Mesenchymal stem cell (in vitro differentiated cells and primary cell): ENCODE measurements around the gene CYBA. TPM values are rescaled to one million over a fixed set of nuclear protein-coding genes. Genes with fewer than 3 reads are reported as not detected.

Experiments used
- DNase-seq: peaks from one replicate; pipeline ENCODE4 v3.0.0-alpha.2; 2013
- H2AFZ ChIP-seq: one replicate; pipeline ENCODE4 v1.6.1; 2013; ENCODE audit warnings: low read depth, mild to moderate bottlenecking, control low read depth, inconsistent platforms, low read length, moderate library complexity
- H2AK5ac ChIP-seq: 2 replicates; pipeline ENCODE4 v1.6.1; 2013; ENCODE audit warnings: low read length, moderate library complexity, mild to moderate bottlenecking, inconsistent platforms; ENCODE audit not compliant: severe bottlenecking
- H2BK120ac ChIP-seq: one replicate; pipeline ENCODE4 v1.6.1; 2013; ENCODE audit warnings: low read depth, mild to moderate bottlenecking, inconsistent platforms, low read length, moderate library complexity
- H2BK12ac ChIP-seq, 2 experiments: one replicate each; pipeline ENCODE4 v1.6.1; 2013; ENCODE audit warnings: inconsistent platforms in 2 of 2, low read length in 2 of 2, mild to moderate bottlenecking in 2 of 2, moderate library complexity in 2 of 2, control low read depth in 1 of 2
- H2BK15ac ChIP-seq: one replicate; pipeline ENCODE4 v1.6.1; 2013; ENCODE audit warnings: mild to moderate bottlenecking, low read depth, inconsistent platforms; ENCODE audit not compliant: poor library complexity, severe bottlenecking
- H2BK5ac ChIP-seq: 2 replicates; pipeline ENCODE4 v1.6.1; 2013; ENCODE audit warnings: low read depth, mild to moderate bottlenecking, low read length, control low read depth, inconsistent platforms; ENCODE audit not compliant: poor library complexity, severe bottlenecking
- H3K14ac ChIP-seq, 2 experiments: one replicate each; pipeline ENCODE4 v1.6.1; 2013; ENCODE audit warnings: inconsistent platforms in 2 of 2, low read length in 2 of 2, control low read depth in 1 of 2, mild to moderate bottlenecking in 1 of 2, moderate library complexity in 1 of 2
- H3K18ac ChIP-seq, 2 experiments: one replicate each; pipeline ENCODE4 v1.6.1; 2013; ENCODE audit warnings: inconsistent platforms in 2 of 2, low read length in 2 of 2, control low read depth in 1 of 2, low read depth in 1 of 2, mild to moderate bottlenecking in 1 of 2
- H3K23ac ChIP-seq, 2 experiments: one replicate each; pipeline ENCODE4 v1.6.1; 2013; ENCODE audit warnings: inconsistent platforms in 2 of 2, low read length in 2 of 2, mild to moderate bottlenecking in 2 of 2, moderate library complexity in 2 of 2, control low read depth in 1 of 2
- H3K27ac ChIP-seq: 2 replicates; pipeline ENCODE4 v1.5.1; 2013; ENCODE audit warnings: mild to moderate bottlenecking, moderate library complexity, low read length, control low read depth, inconsistent platforms; ENCODE audit not compliant: poor library complexity, severe bottlenecking
- H3K27me3 ChIP-seq, 2 experiments: 2 replicates each; pipeline versions ENCODE4 v1.6.1 to v1.7.0; 2013; ENCODE audit warnings: low read length in 2 of 2, mild to moderate bottlenecking in 2 of 2, moderate library complexity in 2 of 2, control low read depth in 1 of 2, inconsistent platforms in 1 of 2; ENCODE audit not compliant: control insufficient read depth in 1 of 2, insufficient read depth in 1 of 2
- H3K36me3 ChIP-seq, 2 experiments: 2 replicates each; pipeline versions ENCODE4 v1.6.1 to v1.7.0; 2013; ENCODE audit warnings: low read length in 2 of 2, control low read depth in 1 of 2, inconsistent platforms in 1 of 2, low read depth in 1 of 2, mild to moderate bottlenecking in 1 of 2; ENCODE audit not compliant: insufficient read depth in 2 of 2, control insufficient read depth in 1 of 2
- H3K4ac ChIP-seq, 2 experiments: one replicate each; pipeline ENCODE4 v1.6.1; 2013; ENCODE audit warnings: inconsistent platforms in 2 of 2, low read length in 2 of 2, mild to moderate bottlenecking in 2 of 2, moderate library complexity in 2 of 2, control low read depth in 1 of 2, low read depth in 1 of 2
- H3K4me1 ChIP-seq: 2 replicates; pipeline ENCODE4 v1.6.1; 2013; ENCODE audit warnings: low read depth, low read length, control low read depth; ENCODE audit not compliant: control insufficient read depth, insufficient read depth
- H3K4me2 ChIP-seq: 2 replicates; pipeline ENCODE4 v1.6.1; 2013; ENCODE audit warnings: low read length, mild to moderate bottlenecking, inconsistent platforms; ENCODE audit not compliant: poor library complexity, severe bottlenecking
- H3K4me3 ChIP-seq, 2 experiments: 2 replicates each; pipeline versions ENCODE4 v1.5.1 to v1.7.0; 2013; ENCODE audit warnings: low read length in 2 of 2, mild to moderate bottlenecking in 2 of 2, control low read depth in 1 of 2, low read depth in 1 of 2; ENCODE audit not compliant: insufficient read depth in 1 of 2
- H3K79me1 ChIP-seq: replicated peaks from 2 replicates; pipeline ENCODE4 v1.6.1; 2013; ENCODE audit warnings: mild to moderate bottlenecking, control low read depth, low read length, inconsistent platforms; ENCODE audit not compliant: poor library complexity, severe bottlenecking
- H3K9ac ChIP-seq: 2 replicates; pipeline ENCODE4 v1.7.0; 2013; ENCODE audit warnings: mild to moderate bottlenecking, low read length, moderate library complexity
- H3K9me3 ChIP-seq: 2 replicates; pipeline ENCODE4 v1.7.0; 2013; ENCODE audit warnings: mild to moderate bottlenecking, low read length; ENCODE audit not compliant: control insufficient read depth
- H4K8ac ChIP-seq: one replicate; pipeline ENCODE4 v1.6.1; 2013; ENCODE audit warnings: inconsistent platforms, mild to moderate bottlenecking, low read length, moderate library complexity
- H4K91ac ChIP-seq: one replicate; pipeline ENCODE4 v1.6.1; 2013; ENCODE audit warnings: mild to moderate bottlenecking, low read length, inconsistent platforms
- WGBS: methylation state at CpG from one replicate; pipeline ENCODE4 v1.1.7; 2013; ENCODE audit warnings: mixed read lengths; 5-methylcytosine and 5-hydroxymethylcytosine counted together
- polyA plus RNA-seq, 2 experiments: library from polyadenylated mRNA; stranded (reverse); fragments of 200-250 nt; gene quantifications; one replicate each; pipeline ENCODE4 v1.2.3, GENCODE V29; 2013

CYBA gene
- 319 TPM for polyA plus RNA-seq (2013, experiment 1 of 2)
- polyA plus RNA-seq (2013, experiment 2 of 2), result 325 TPM

GRCh38 chr16:88650749-88651275 lies at the start of gene CYBA:
Gene CYBA, minus strand, starts transcription at chr16:88651053. Its CDS starts 40 bp downstream, at chr16:88651013.
- Histone ChIP-seq H3K27me3 (no peaks in the 10 kb centered on the region), H3K14ac (peak within 1 kb of the TSS in 1 of 2 experiments; percentile 96), H3K18ac (peak within 1 kb of the TSS; percentile 61 to 92), H3K9me3 (no peaks in the 10 kb centered on the region), H3K27ac (peak within 1 kb of the TSS; percentile 50), H3K36me3 (peaks cover 28 to 63% of the 10 kb centered on the region in 2 experiments), H2AFZ (peak within 1 kb of the TSS; percentile 46), H3K23ac (peak within 1 kb of the TSS in 1 of 2 experiments; percentile 85), H4K91ac (peak within 1 kb of the TSS; percentile 83), H2BK5ac (peak within 1 kb of the TSS; percentile 48), H2BK15ac (peak within 1 kb of the TSS; percentile 26), H3K79me1 (peaks cover 20% of the 10 kb centered on the region), H3K4me1 (peaks cover 46% of the 10 kb centered on the region), H2BK120ac (peak within 1 kb of the TSS; percentile 87), H2BK12ac (peak within 1 kb of the TSS in 1 of 2 experiments; percentile 76), H2AK5ac (peak within 1 kb of the TSS; percentile 18), H3K4ac (peak within 1 kb of the TSS; percentile 21 to 25), H3K9ac (peak within 1 kb of the TSS; percentile 86), H4K8ac (peak within 1 kb of the TSS; percentile 83), H3K4me3 (peak within 1 kb of the TSS; percentile 82 to 89), H3K4me2 (peak within 1 kb of the TSS; percentile 75)
- under 1% methylated on average over 39 of the region's 41 CpGs for WGBS
- DNase-seq, result peak; percentile 84

DNA sequence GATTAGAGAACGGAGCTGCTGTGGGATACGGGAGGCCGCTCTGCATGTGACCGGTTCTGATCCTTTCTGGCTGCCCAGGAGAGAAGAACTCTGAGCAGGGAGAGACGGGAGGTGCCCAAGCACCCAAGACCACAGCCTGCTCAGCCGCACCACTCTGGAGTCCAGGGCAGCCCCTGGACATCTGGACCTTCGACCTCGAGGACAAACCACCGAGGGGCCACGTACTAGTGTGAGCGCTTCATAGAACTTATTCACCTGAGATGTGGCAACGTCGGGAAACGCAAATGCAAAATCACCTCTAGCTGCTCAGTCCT lies 49.4 kb upstream of the CYBA start:
- WGBS, result 89% methylated on average over 14 of the region's 14 CpGs

DNA sequence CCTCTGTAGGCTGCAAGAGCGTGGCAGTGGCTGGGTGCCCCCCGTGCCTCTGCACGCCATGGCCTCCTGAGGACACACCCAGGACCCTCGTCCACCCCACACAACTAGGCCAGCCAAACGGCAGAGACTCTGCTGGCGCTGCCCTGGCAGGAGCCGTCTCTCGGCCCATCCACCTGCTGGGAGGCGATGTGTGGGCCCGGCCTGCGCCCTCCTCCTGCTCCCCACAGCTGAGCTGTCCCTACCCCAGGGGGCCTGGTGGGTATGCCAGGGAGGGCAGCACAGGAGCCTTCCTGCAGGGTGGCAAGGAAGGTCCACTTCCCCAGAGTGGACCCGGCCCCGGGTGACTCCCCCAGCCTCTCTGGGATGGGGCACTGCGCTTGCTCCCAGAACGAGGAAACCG lies 48.3 kb upstream of the CYBA start:
- Histone ChIP-seq H3K79me1 (peaks cover 22% of the 10 kb centered on the region), H3K4me1 (peaks cover 22% of the 10 kb centered on the region), H4K8ac (no peak overlapping the region), H3K4me3 (no peak overlapping the region), H3K23ac (no peak overlapping the region), H2AK5ac (no peak overlapping the region), H3K9ac (no peak overlapping the region), H3K4me2 (no peak overlapping the region), H2AFZ (no peak overlapping the region), H3K4ac (no peak overlapping the region), H2BK12ac (peak overlapping the region in 1 of 2 experiments; percentile 42), H2BK120ac (no peak overlapping the region), H2BK15ac (no peak overlapping the region), H3K27ac (no peak overlapping the region), H2BK5ac (no peak overlapping the region), H3K14ac (no peak overlapping the region), H3K18ac (no peak overlapping the region), H3K36me3 (peaks cover 24 to 67% of the 10 kb centered on the region in 2 experiments), H3K9me3 (no peaks in the 10 kb centered on the region), H4K91ac (peak overlapping the region; percentile 34), H3K27me3 (no peaks in the 10 kb centered on the region)
- WGBS, result 98% methylated on average over 16 of the region's 16 CpGs
- no peak for DNase-seq

More for the DNA sequence above, 49.4 kb upstream of the CYBA start:
- H4K91ac ChIP-seq, result peak overlapping the region; percentile 83
- H3K27ac ChIP-seq, result no peak overlapping the region
- DNase-seq, result no peak
- no peaks in the 10 kb centered on the region for H3K9me3 ChIP-seq
- no peak overlapping the region for H2BK5ac ChIP-seq
- no peak overlapping the region for H3K4me2 ChIP-seq
- peaks cover 24 to 67% of the 10 kb centered on the region in 2 experiments for H3K36me3 ChIP-seq
- H3K79me1 ChIP-seq, result peaks cover 28% of the 10 kb centered on the region
- no peak overlapping the region for H2AK5ac ChIP-seq
- peak overlapping the region; percentile 38 for H4K8ac ChIP-seq
- H2BK120ac ChIP-seq, result peak overlapping the region; percentile 69
- peak overlapping the region; percentile 62 to 83 for H3K4ac ChIP-seq
- peak overlapping the region in 1 of 2 experiments; percentile 50 for H3K18ac ChIP-seq
- H2BK12ac ChIP-seq, result peak overlapping the region; percentile 44 to 99
- no peak overlapping the region for H3K4me3 ChIP-seq
- peaks cover 30% of the 10 kb centered on the region for H3K4me1 ChIP-seq
- no peak overlapping the region for H3K9ac ChIP-seq
- no peak overlapping the region for H3K14ac ChIP-seq
- no peak overlapping the region for H2AFZ ChIP-seq
- peak overlapping the region; percentile 82 for H2BK15ac ChIP-seq
- no peaks in the 10 kb centered on the region for H3K27me3 ChIP-seq
- H3K23ac ChIP-seq, result no peak overlapping the region

DNA sequence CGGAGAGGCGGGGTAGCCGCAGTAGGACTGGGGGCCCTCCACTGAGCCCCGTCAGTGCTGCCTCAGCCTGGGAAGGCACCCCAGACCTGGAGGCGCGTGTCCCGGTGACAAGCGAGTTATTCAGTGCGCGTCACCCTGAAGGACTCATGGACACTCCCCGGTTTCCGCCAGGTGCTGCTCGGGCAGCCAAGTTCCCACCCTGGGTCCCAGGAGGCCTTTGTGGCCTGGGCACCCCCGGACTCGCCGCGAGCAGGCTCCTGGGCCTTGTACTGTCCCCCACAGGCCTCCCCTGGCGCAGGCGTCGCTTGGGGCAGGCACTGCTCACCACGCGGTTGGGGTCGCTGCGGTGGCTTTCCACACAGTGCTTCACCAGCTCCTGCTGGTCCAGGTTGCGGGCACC lies 47.8 kb upstream of the CYBA start:
- 97% methylated on average over 25 of the region's 25 CpGs for WGBS
- H3K9me3 ChIP-seq, result no peaks in the 10 kb centered on the region
- no peak overlapping the region for H2BK120ac ChIP-seq
- H4K91ac ChIP-seq, result peak overlapping the region; percentile 34
- H3K23ac ChIP-seq, result no peak overlapping the region
- H3K4me3 ChIP-seq, result no peak overlapping the region
- H3K4me1 ChIP-seq, result peaks cover 19% of the 10 kb centered on the region
- peaks cover 0 to 5% of the 10 kb centered on the region in 2 experiments for H3K27me3 ChIP-seq
- H3K27ac ChIP-seq, result no peak overlapping the region
- no peak overlapping the region for H3K18ac ChIP-seq
- H2BK12ac ChIP-seq, result no peak overlapping the region
- H3K14ac ChIP-seq, result no peak overlapping the region
- H3K36me3 ChIP-seq, result peaks cover 24 to 67% of the 10 kb centered on the region in 2 experiments
- H2BK15ac ChIP-seq, result no peak overlapping the region
- H2AFZ ChIP-seq, result no peak overlapping the region
- no peak overlapping the region for H3K4me2 ChIP-seq
- DNase-seq, result no peak
- H3K79me1 ChIP-seq, result peaks cover 22% of the 10 kb centered on the region
- no peak overlapping the region for H2AK5ac ChIP-seq
- no peak overlapping the region for H3K9ac ChIP-seq
- H3K4ac ChIP-seq, result no peak overlapping the region
- no peak overlapping the region for H4K8ac ChIP-seq
- H2BK5ac ChIP-seq, result no peak overlapping the region
